Measurements from ENCODE around the gene LCN15.

- no peak for TF ChIP-seq POLR2AphosphoS5 (IDR thresholded peaks at IDR 0.05)
- no peak for TF ChIP-seq POLR2A (IDR thresholded peaks at IDR 0.05)
Measured at GRCh38 chr9:136718345-136719194, 45.7 kb downstream of the LCN15 start.

Measured in sigmoid colon (tissue), 4 donors.